Measurements from ENCODE around the gene ABCC9. TPM values are rescaled to one million over a fixed set of nuclear protein-coding genes. Genes with fewer than 3 reads are reported as not detected.
"Not testable (repeated sequence)": the region's sequence is repeated elsewhere in the genome, so short reads cannot be mapped to it uniquely, and the experiment has no call there.

ABCC9 gene
- total RNA-seq, 2 donors from 2014 or later: 0.04 TPM; not detected in 1

- no peaks in the 10 kb centered on the region for H3K36me3 Mint-ChIP-seq (ENCODE audit: low read depth)
- peaks cover 8% of the 10 kb centered on the region for H3K27me3 Mint-ChIP-seq
- no peaks in the 10 kb centered on the region for H3K9me3 Mint-ChIP-seq
- H3K4me3 Mint-ChIP-seq: no peak overlapping the region
- no peak for ATAC-seq (replicated peaks)
- H3K27ac Mint-ChIP-seq: no peak overlapping the region
- no peaks in the 10 kb centered on the region for H3K4me1 Mint-ChIP-seq
Measured at GRCh38 chr12:21911832-21912231, 29.4 kb downstream of the ABCC9 start.

GRCh38 chr12:21910657-21911056, 30.6 kb downstream of the ABCC9 start:
- no peak overlapping the region for H3K27ac Mint-ChIP-seq
- ATAC-seq (replicated peaks): no peak
- H3K27me3 Mint-ChIP-seq: peaks cover 6% of the 10 kb centered on the region
- no peaks in the 10 kb centered on the region for H3K4me1 Mint-ChIP-seq
- no peaks in the 10 kb centered on the region for H3K36me3 Mint-ChIP-seq (ENCODE audit: low read depth)
- H3K9me3 Mint-ChIP-seq: no peaks in the 10 kb centered on the region
- H3K4me3 Mint-ChIP-seq: no peak overlapping the region

GRCh38 chr12:21907948-21908837, 33.0 kb downstream of the ABCC9 start:
- Mint-ChIP-seq H3K27ac (no peak overlapping the region), H3K4me3 (no peak overlapping the region), H3K4me1 (no peaks in the 10 kb centered on the region), H3K36me3 (ENCODE audit: low read depth) (no peaks in the 10 kb centered on the region), H3K9me3 (no peaks in the 10 kb centered on the region), H3K27me3 (peaks cover 10% of the 10 kb centered on the region)
- ATAC-seq (replicated peaks): no peak

DNA sequence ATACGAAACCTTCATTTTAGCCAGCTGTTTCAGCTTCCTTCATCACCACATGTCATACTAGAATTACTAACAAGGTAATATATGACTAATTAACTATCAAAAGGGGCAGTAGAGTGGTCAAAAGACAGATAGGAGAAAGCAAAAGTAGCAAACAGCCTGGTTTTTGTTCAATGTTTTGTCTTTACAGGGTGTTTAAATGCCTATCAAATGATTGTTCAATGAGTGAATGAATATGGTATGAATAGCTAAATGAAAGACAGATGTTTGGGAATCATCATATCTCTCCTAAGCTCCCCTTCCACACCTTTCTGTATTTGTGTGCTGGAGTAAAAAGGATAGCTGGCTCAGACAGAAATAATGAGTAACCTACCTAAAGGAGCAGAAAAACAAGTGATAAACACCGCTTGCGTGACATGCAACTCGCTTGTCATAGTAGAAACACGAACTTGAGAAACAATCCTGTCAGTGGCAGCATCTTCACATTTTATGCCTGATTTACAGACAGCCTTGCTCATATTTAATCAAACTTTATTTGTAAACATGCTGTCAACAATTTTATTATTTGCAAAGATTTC, 34.2 kb downstream of the ABCC9 start:
- no peaks in the 10 kb centered on the region for H3K36me3 Mint-ChIP-seq (ENCODE audit: low read depth)
- no peak for ATAC-seq (replicated peaks)
- peaks cover 15% of the 10 kb centered on the region for H3K27me3 Mint-ChIP-seq
- no peak overlapping the region for H3K27ac Mint-ChIP-seq
- no peak overlapping the region for H3K4me3 Mint-ChIP-seq
- H3K4me1 Mint-ChIP-seq: no peaks in the 10 kb centered on the region
- no peaks in the 10 kb centered on the region for H3K9me3 Mint-ChIP-seq

DNA sequence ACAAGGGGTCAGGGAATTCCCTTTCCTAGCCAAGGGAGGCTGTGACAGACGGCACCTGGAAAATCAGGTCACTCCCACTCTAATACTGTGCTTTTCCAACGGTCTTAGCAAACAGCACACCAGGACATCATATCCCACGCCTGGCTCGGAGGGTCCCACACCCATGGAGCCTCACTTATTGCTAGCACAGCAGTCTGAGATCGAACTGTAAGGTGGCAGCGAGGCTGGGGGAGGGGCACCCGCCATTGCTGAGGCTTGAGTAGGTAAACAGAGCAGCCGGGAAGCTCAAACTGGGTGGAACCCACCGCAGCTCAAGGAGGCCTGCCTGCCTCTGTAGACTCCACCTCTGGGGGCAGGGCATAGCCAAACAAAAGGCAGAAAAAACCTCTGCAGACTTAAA, 41.7 kb downstream of the ABCC9 start:
- H3K27ac Mint-ChIP-seq; H3K36me3 Mint-ChIP-seq (ENCODE audit: low read depth); H3K4me3 Mint-ChIP-seq; H3K4me1 Mint-ChIP-seq; ATAC-seq (replicated peaks); H3K9me3 Mint-ChIP-seq: not testable (repeated sequence)
- H3K27me3 Mint-ChIP-seq: peaks cover 22% of the 10 kb centered on the region

- H3K27me3 Mint-ChIP-seq: peaks cover 4% of the 10 kb centered on the region
- ATAC-seq (replicated peaks): no peak
- H3K36me3 Mint-ChIP-seq (ENCODE audit: low read depth): no peaks in the 10 kb centered on the region
- no peak overlapping the region for H3K4me3 Mint-ChIP-seq
- no peaks in the 10 kb centered on the region for H3K9me3 Mint-ChIP-seq
- no peak overlapping the region for H3K27ac Mint-ChIP-seq
- H3K4me1 Mint-ChIP-seq: no peaks in the 10 kb centered on the region
Measured at GRCh38 chr12:21895651-21896050, 45.6 kb downstream of the ABCC9 start.

GRCh38 chr12:21894792-21895595, 46.2 kb downstream of the ABCC9 start:
- Mint-ChIP-seq H3K4me3 (no peak overlapping the region), H3K9me3 (no peaks in the 10 kb centered on the region), H3K4me1 (no peaks in the 10 kb centered on the region), H3K27ac (no peak overlapping the region), H3K36me3 (ENCODE audit: low read depth) (no peaks in the 10 kb centered on the region), H3K27me3 (peaks cover 8% of the 10 kb centered on the region)
- ATAC-seq (replicated peaks): no peak

DNA sequence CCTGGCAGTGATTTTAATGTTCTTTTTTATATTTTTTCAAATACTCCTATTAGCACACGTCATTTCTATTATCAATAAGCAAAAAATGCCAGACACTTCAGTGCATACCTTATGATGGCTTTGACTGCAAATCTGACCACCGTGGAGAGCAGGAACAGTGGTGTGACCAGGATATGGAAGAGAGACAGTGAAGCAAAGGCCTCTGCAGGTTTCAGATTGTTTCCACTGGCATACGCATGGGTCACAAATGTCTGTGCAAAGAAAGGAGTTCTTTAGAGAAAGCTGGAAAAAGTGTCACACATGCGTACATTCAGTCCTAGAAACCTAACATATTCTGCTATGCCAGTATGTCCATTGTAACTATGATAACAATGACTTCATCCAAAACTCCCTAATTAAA, 47.3 kb downstream of the ABCC9 start:
- Mint-ChIP-seq H3K4me3 (no peak overlapping the region), H3K4me1 (no peaks in the 10 kb centered on the region), H3K27ac (no peak overlapping the region), H3K27me3 (peaks cover 12% of the 10 kb centered on the region), H3K36me3 (ENCODE audit: low read depth) (no peaks in the 10 kb centered on the region), H3K9me3 (no peaks in the 10 kb centered on the region)
- ATAC-seq (replicated peaks): no peak

DNA sequence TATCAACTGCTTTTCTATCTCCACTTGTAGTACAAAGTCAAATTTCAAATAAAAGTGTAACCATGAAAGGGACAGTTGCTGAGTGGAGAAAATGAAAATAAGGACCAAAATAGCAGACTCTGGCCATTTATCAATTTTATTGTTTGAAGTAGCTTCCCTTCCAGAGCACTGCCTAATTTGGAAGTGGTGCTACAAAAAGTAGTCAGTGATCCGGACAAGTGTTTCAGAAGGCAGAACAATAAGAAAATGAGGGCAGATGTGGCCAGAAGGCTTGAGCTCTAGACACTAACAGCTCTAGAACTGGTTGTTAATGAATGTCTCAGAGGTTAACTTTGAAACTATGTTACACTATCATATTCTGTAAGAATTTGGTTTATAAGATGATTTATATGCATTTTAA, 48.9 kb downstream of the ABCC9 start:
- H3K4me3 Mint-ChIP-seq: no peak overlapping the region
- H3K4me1 Mint-ChIP-seq: no peaks in the 10 kb centered on the region
- peaks cover 12% of the 10 kb centered on the region for H3K27me3 Mint-ChIP-seq
- H3K9me3 Mint-ChIP-seq: no peaks in the 10 kb centered on the region
- H3K27ac Mint-ChIP-seq: no peak overlapping the region
- H3K36me3 Mint-ChIP-seq (ENCODE audit: low read depth): no peaks in the 10 kb centered on the region
- no peak for ATAC-seq (replicated peaks)

DNA sequence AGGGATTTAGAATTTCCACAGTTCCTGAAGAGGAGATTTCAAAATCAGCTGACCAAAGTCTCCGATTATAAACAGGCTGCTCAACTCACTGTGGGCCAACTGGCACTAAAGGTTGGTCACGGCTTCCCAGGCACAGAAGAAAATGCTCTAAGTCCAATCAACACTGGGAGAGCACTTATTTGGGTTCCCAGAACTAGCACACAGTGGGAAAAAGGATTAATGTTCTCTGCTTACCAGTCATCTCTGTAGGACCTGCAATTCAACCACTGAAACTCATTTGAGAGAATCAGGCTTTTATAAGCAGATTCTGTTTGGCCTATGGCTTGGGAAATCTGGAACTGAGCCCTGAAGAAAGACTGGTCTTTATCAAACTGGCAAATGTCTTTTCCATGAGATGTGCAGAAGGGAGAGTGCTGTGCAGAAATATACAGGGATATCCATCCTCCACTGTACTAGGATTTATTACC, 49.4 kb downstream of the ABCC9 start:
- Mint-ChIP-seq H3K4me1 (no peaks in the 10 kb centered on the region), H3K27ac (no peak overlapping the region), H3K36me3 (ENCODE audit: low read depth) (no peaks in the 10 kb centered on the region), H3K27me3 (peaks cover 10% of the 10 kb centered on the region), H3K4me3 (no peak overlapping the region), H3K9me3 (no peaks in the 10 kb centered on the region)
- ATAC-seq (replicated peaks): no peak

DNA sequence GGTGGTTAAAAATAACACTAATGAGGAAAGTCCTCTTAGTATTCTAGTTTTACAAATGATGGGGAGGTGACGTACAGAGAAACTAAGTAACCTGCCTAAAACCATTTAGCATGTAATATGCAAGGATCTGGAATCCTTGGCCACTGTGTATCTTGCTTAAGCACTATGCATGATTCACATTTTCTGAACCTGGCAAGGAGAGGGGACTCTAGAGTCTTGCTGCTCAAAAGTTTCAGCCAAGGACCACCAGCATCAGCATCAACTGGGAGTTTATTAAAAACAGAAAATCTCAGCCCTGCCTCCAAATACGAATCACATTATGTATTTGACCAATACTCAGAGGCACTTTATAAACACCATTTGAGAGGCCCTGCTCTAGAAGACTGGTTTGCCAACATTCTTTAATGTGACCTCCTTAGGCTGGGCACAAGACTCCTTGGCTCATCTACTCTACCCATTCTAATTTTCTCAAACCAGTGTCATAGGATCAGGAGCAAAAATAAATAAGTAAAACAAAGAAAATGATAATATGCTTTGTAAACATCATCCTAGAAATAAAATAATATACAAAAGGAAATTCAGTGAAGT, 52.9 kb downstream of the ABCC9 start:
- ATAC-seq (replicated peaks): no peak
- H3K27ac Mint-ChIP-seq: no peak overlapping the region
- no peak overlapping the region for H3K4me3 Mint-ChIP-seq
- H3K27me3 Mint-ChIP-seq: peaks cover 23% of the 10 kb centered on the region
- no peaks in the 10 kb centered on the region for H3K36me3 Mint-ChIP-seq (ENCODE audit: low read depth)
- no peaks in the 10 kb centered on the region for H3K4me1 Mint-ChIP-seq
- no peaks in the 10 kb centered on the region for H3K9me3 Mint-ChIP-seq

GRCh38 chr12:21884936-21885335, 56.3 kb downstream of the ABCC9 start:
- no peaks in the 10 kb centered on the region for H3K36me3 Mint-ChIP-seq (ENCODE audit: low read depth)
- H3K27ac Mint-ChIP-seq: no peak overlapping the region
- no peak for ATAC-seq (replicated peaks)
- no peaks in the 10 kb centered on the region for H3K9me3 Mint-ChIP-seq
- H3K4me3 Mint-ChIP-seq: no peak overlapping the region
- H3K4me1 Mint-ChIP-seq: no peaks in the 10 kb centered on the region
- H3K27me3 Mint-ChIP-seq: peaks cover 23% of the 10 kb centered on the region

DNA sequence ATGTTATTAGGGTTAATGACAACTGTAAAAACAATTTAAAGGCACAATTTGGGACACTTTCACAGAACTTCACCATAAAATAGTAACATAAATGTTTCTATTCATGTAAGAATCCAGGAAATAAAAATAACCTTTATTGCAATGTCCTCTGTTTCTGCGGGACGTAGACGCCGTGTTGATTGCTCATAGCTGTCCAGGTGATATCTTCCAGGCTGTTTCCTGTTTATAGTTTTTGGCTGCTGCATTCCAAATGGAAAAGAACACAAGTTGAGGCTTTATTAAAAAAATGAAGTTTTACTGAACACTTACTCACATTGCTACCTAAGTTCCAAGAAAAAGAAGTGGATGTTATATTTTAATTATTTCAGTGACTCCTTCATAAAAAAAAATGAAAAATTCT, 58.6 kb downstream of the ABCC9 start:
- no peaks in the 10 kb centered on the region for H3K9me3 Mint-ChIP-seq
- peaks cover 29% of the 10 kb centered on the region for H3K27me3 Mint-ChIP-seq
- H3K4me3 Mint-ChIP-seq: no peak overlapping the region
- H3K36me3 Mint-ChIP-seq (ENCODE audit: low read depth): no peaks in the 10 kb centered on the region
- no peak for ATAC-seq (replicated peaks)
- no peak overlapping the region for H3K27ac Mint-ChIP-seq
- no peaks in the 10 kb centered on the region for H3K4me1 Mint-ChIP-seq

GRCh38 chr12:21881965-21882364, 59.3 kb downstream of the ABCC9 start:
- no peak overlapping the region for H3K27ac Mint-ChIP-seq
- H3K9me3 Mint-ChIP-seq: no peaks in the 10 kb centered on the region
- no peak overlapping the region for H3K4me3 Mint-ChIP-seq
- no peak for ATAC-seq (replicated peaks)
- peaks cover 32% of the 10 kb centered on the region for H3K27me3 Mint-ChIP-seq
- H3K4me1 Mint-ChIP-seq: no peaks in the 10 kb centered on the region
- H3K36me3 Mint-ChIP-seq (ENCODE audit: low read depth): no peaks in the 10 kb centered on the region

All from activated T-helper 17 cell treated with anti-CD3 and anti-CD28 coated beads, Interleukin-2, amount 50 U/mL, for 72 hours (primary cell).